HL-60 (cell line): Measurements from ENCODE around the gene ARID2.
A peak's percentile ranks its signal among the peaks of the same experiment; 100 is the strongest.

Experiments used
- DNase-seq, 2 experiments: peaks; one replicate each; pipeline ENCODE4 v3.0.0-alpha.2; 2010 to 2020; ENCODE audit warnings: low read depth in 1 of 2, low spot score in 1 of 2
- H3K27ac ChIP-seq: fragments of 250-450 bp; sonication (Bioruptor Pico); replicated peaks from 2 replicates; pipeline ENCODE4 v1.5.1; 2020; ENCODE audit warnings: mild to moderate bottlenecking, moderate library complexity
- H3K27me3 ChIP-seq: fragments of 250-450 bp; sonication (Bioruptor Pico); 2 replicates; pipeline ENCODE4 v1.5.1; 2021; ENCODE audit warnings: mild to moderate bottlenecking, moderate library complexity; ENCODE audit not compliant: insufficient read depth, poor library complexity, severe bottlenecking
- H3K4me3 ChIP-seq: replicated peaks from 2 replicates; pipeline ENCODE4 v1.5.1; 2011; ENCODE audit warnings: mild to moderate bottlenecking, control low read depth, low read length; ENCODE audit not compliant: insufficient read depth
- CTCF ChIP-seq: IDR thresholded peaks from one replicate; pipeline ENCODE4 v1.5.1; 2011; ENCODE audit warnings: low read length, control low read depth, inconsistent platforms; ENCODE audit not compliant: insufficient read depth
- GABPA ChIP-seq: IDR thresholded peaks from 2 replicates; pipeline ENCODE4 v1.6.1; 2012; ENCODE audit warnings: low read depth
- POLR2AphosphoS5 ChIP-seq: IDR thresholded peaks from 2 replicates; pipeline ENCODE4 v1.6.1; 2012; ENCODE audit warnings: low read depth
- REST ChIP-seq: IDR thresholded peaks from 2 replicates; pipeline ENCODE4 v1.6.1; 2012; ENCODE audit warnings: low read depth; ENCODE audit not compliant: insufficient replicate concordance
- SPI1 ChIP-seq: IDR thresholded peaks from 2 replicates; pipeline ENCODE4 v1.6.1; 2012; ENCODE audit warnings: low read depth, mild to moderate bottlenecking, borderline replicate concordance

ARID2 gene

DNA sequence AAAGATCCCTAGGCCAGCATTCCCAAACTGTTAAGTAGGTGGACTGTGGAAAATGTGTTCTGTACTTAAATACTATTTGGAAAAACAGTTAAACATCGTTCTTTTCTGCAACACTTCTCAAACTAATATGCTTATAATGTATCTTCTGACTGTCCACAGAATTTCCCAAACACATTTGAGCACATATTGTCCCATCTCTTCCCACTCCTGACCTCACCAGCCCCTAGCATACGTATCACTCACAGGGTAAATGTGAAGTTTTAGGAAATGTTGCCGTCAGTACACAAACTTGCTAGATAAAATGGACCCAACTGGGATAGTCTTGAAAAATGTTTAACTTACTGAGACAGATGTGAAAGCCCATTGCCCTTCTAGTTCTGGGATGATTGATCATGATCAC is 27.7 kb downstream of the ARID2 start:
- no peak overlapping the region for H3K4me3 ChIP-seq
- no peaks in the 10 kb centered on the region for H3K27me3 ChIP-seq
- H3K27ac ChIP-seq, result no peak overlapping the region
- no peak for TF ChIP-seq CTCF
- no peak for TF ChIP-seq POLR2AphosphoS5
- TF ChIP-seq SPI1, result no peak
- no peak for TF ChIP-seq GABPA
- TF ChIP-seq REST, result no peak
- no peak for DNase-seq

- H3K27me3 ChIP-seq, result no peaks in the 10 kb centered on the region
- no peak overlapping the region for H3K27ac ChIP-seq
- TF ChIP-seq CTCF, result no peak
- TF ChIP-seq REST, result no peak
- no peak for TF ChIP-seq SPI1
- no peak for TF ChIP-seq POLR2AphosphoS5
- no peak for TF ChIP-seq GABPA
- DNase-seq, result no peak
- H3K4me3 ChIP-seq, result no peak overlapping the region
Measured at GRCh38 chr12:45760333-45760732, 30.8 kb downstream of the ARID2 start.

GRCh38 chr12:45762185-45763110 is 32.9 kb downstream of the ARID2 start:
- Histone ChIP-seq H3K4me3 (no peak overlapping the region), H3K27me3 (no peaks in the 10 kb centered on the region), H3K27ac (no peak overlapping the region)
- DNase-seq, result peak in 1 of 2 experiments; percentile 18
- TF ChIP-seq CTCF (peak; percentile 32), GABPA (no peak), POLR2AphosphoS5 (no peak), REST (no peak), SPI1 (no peak)
